Prostate gland (tissue), 2 donors: ENCODE data around the gene ZNF831. TPM values are rescaled to one million over a fixed set of nuclear protein-coding genes. Genes with fewer than 3 reads are reported as not detected.

Source experiments
- DNase-seq: peaks from one replicate; pipeline ENCODE4 v3.0.0-alpha.2; 2019; ENCODE audit warnings: low spot score
- H3K27ac ChIP-seq, 2 donors: fragments of 200-600 bp; sonication (generic); 2 replicates each; pipeline ENCODE4 v1.5.1; 2017 to 2019
- H3K27me3 ChIP-seq: fragments of 200-600 bp; sonication (generic); replicated peaks from 2 replicates; pipeline ENCODE4 v1.5.1; 2019; ENCODE audit not compliant: insufficient read depth
- H3K36me3 ChIP-seq, 2 donors: fragments of 200-600 bp; sonication (generic); 1 replicate in 1 of 2; 2 replicates in 1 of 2; pipeline versions ENCODE4 v1.5.1 to v1.8.1; 2017 to 2019
- H3K4me1 ChIP-seq: fragments of 200-600 bp; sonication (generic); replicated peaks from 2 replicates; pipeline ENCODE4 v1.5.1; 2019
- H3K4me3 ChIP-seq, 2 donors: fragments of 200-600 bp; sonication (generic); 2 replicates each; pipeline ENCODE4 v1.5.1; 2017 to 2019
- H3K9me3 ChIP-seq: fragments of 200-600 bp; sonication (generic); 2 replicates; pipeline ENCODE4 v1.5.1; 2017
- POLR2A ChIP-seq: fragments of 450-650 bp; IDR thresholded peaks from one replicate; pipeline ENCODE4 v1.6.1; 2016; ENCODE audit warnings: antibody characterized with exemption, mild to moderate bottlenecking
- POLR2AphosphoS5 ChIP-seq: sonication (generic); formaldehyde crosslinking; IDR thresholded peaks from one replicate; pipeline ENCODE4 v1.6.1; 2017; ENCODE audit warnings: antibody characterized with exemption
- WGBS: methylation state at CpG from one replicate; pipeline ENCODE4 v1.1.5; 2018; 5-methylcytosine and 5-hydroxymethylcytosine counted together
- intact Hi-C: fragments of 100-400 bp; cut with DNase I; formaldehyde crosslinking; loops from one replicate; pipeline ENCODE4 v1.14.2; 2022
- total RNA-seq, 2 donors: library from RNA; depleted of rRNA; stranded (reverse); fragments of >200 nt; gene quantifications; one replicate each; pipeline ENCODE4 v1.1.0, GENCODE V29; 2016
- TF ChIP-seq, protein P1 (sequence below), 4 experiments: fragments of 200-600 bp in 2 of 4; fragments of 450-650 bp in 2 of 4; sonication (generic) in 2 of 4; IDR thresholded peaks; 1 replicate in 3 of 4; 2 replicates in 1 of 4; pipeline ENCODE4 v1.5.1; 2016 to 2019; ENCODE audit warnings: antibody characterized with exemption in 4 of 4, mild to moderate bottlenecking in 2 of 4, moderate library complexity in 2 of 4

The ZNF831 gene
- total RNA-seq, 2 donors from 2014 or later: 0.46 to 1.1 TPM

GRCh38 chr20:59253325-59253724, 89.7 kb downstream of the ZNF831 start:
- no peak for DNase-seq
- no peak overlapping the region for H3K4me3 ChIP-seq
- no peaks in the 10 kb centered on the region for H3K36me3 ChIP-seq
- no peaks in the 10 kb centered on the region for H3K9me3 ChIP-seq
- no peak for TF ChIP-seq POLR2A
- no peak for TF ChIP-seq POLR2AphosphoS5
- TF ChIP-seq, protein P1, sequence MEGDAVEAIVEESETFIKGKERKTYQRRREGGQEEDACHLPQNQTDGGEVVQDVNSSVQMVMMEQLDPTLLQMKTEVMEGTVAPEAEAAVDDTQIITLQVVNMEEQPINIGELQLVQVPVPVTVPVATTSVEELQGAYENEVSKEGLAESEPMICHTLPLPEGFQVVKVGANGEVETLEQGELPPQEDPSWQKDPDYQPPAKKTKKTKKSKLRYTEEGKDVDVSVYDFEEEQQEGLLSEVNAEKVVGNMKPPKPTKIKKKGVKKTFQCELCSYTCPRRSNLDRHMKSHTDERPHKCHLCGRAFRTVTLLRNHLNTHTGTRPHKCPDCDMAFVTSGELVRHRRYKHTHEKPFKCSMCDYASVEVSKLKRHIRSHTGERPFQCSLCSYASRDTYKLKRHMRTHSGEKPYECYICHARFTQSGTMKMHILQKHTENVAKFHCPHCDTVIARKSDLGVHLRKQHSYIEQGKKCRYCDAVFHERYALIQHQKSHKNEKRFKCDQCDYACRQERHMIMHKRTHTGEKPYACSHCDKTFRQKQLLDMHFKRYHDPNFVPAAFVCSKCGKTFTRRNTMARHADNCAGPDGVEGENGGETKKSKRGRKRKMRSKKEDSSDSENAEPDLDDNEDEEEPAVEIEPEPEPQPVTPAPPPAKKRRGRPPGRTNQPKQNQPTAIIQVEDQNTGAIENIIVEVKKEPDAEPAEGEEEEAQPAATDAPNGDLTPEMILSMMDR (IDR thresholded peaks at IDR 0.05): no peak
- H3K27me3 ChIP-seq: no peaks in the 10 kb centered on the region
- intact Hi-C loops: no loop called here
- 74% methylated on average over 6 of the region's 6 CpGs for WGBS
- H3K4me1 ChIP-seq: no peaks in the 10 kb centered on the region
- no peak overlapping the region for H3K27ac ChIP-seq

DNA sequence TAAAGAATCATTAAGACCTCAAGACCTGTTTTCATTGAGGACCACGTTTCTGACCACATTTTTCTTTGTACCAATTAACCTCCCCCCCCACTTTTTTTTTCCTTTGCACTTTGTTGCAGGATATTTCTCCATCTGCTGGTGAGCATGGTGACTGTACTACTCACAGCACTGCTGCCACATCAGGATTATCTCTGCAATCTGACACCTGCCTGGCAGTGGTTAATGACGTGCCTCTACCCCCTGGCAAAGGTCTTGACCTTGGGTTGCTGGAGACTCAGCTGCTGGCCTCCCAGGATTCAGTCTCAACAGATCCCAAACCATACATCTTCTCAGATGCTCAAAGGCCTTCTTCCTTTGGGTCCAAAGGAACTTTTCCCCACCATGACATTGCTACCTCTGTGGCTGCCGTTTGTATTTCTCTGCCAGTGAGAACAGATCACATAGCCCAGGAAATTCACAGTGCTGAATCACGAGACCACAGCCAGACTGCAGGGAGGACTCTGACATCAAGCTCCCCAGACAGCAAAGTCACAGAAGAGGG, 90.2 kb downstream of the ZNF831 start:
- Histone ChIP-seq H3K9me3 (no peaks in the 10 kb centered on the region), H3K4me3 (no peak overlapping the region), H3K4me1 (no peaks in the 10 kb centered on the region), H3K27ac (no peak overlapping the region), H3K27me3 (no peaks in the 10 kb centered on the region), H3K36me3 (no peaks in the 10 kb centered on the region)
- TF ChIP-seq POLR2A (no peak), POLR2AphosphoS5 (no peak)
- TF ChIP-seq, protein P1 (IDR thresholded peaks at IDR 0.05): no peak
- WGBS: 37% methylated on average over 4 of the region's 4 CpGs
- intact Hi-C loops: no loop called here
- no peak for DNase-seq

DNA sequence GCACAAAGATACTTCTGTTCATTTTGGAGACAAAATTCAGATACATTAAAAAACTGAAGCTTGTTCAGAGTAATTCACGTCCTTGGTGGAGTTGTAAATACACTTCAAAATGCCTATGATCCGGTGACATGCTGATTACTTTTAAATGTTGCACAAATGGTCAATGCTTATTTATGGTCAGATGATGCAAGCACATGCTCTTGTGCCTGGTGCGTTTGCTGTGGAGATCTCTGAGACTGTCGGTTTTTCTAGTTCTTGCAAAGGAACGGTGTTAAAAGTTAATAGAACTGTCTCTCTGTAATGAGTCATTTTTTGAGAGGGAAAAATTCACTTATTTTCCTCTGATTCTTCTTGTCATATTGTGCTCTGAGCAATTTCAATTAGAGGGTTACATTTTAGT, 91.6 kb downstream of the ZNF831 start:
- no peaks in the 10 kb centered on the region for H3K4me1 ChIP-seq
- TF ChIP-seq POLR2AphosphoS5: no peak
- TF ChIP-seq, protein P1 (IDR thresholded peaks at IDR 0.05): no peak
- no peak for TF ChIP-seq POLR2A
- H3K36me3 ChIP-seq: no peaks in the 10 kb centered on the region
- DNase-seq: no peak
- 76% methylated on average over 5 of the region's 5 CpGs for WGBS
- H3K4me3 ChIP-seq: no peak overlapping the region
- intact Hi-C loops: no loop called here
- H3K9me3 ChIP-seq: no peaks in the 10 kb centered on the region
- H3K27me3 ChIP-seq: no peaks in the 10 kb centered on the region
- H3K27ac ChIP-seq: no peak overlapping the region

DNA sequence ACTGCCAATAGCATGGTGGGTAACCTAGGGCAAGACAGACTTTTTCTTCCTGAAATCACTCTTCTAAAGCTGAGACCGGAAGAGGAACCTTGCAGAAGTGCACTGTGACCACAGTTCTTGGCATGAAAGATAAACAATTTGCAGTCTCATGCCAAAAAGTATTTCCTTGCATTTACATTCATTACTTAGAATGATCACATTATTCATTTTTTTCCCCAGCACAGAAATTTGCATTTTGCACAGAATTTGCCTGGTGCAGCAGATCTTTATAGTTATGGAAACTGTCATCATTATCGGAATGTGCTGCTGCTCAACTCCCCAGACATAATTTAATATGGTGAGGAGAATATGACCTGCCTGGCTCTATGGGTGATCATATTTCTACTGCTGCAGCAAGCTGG, 94.6 kb downstream of the ZNF831 start:
- H3K4me3 ChIP-seq: no peak overlapping the region
- WGBS: 36% methylated on average over 2 of the region's 2 CpGs
- H3K27ac ChIP-seq: no peak overlapping the region
- no peaks in the 10 kb centered on the region for H3K9me3 ChIP-seq
- H3K27me3 ChIP-seq: no peaks in the 10 kb centered on the region
- no peaks in the 10 kb centered on the region for H3K36me3 ChIP-seq
- intact Hi-C loops: no loop called here
- DNase-seq: no peak
- no peaks in the 10 kb centered on the region for H3K4me1 ChIP-seq
- TF ChIP-seq POLR2A: no peak
- no peak for TF ChIP-seq POLR2AphosphoS5
- TF ChIP-seq, protein P1 (IDR thresholded peaks at IDR 0.05): no peak

GRCh38 chr20:59259946-59260345, 96.3 kb downstream of the ZNF831 start:
- intact Hi-C loops: no loop called here
- WGBS: 70% methylated on average over 2 of the region's 2 CpGs

More at GRCh38 chr20:59259946-59260345, 96.3 kb downstream of the ZNF831 start:
- no peak for DNase-seq
- Histone ChIP-seq H3K36me3 (no peaks in the 10 kb centered on the region), H3K27ac (no peak overlapping the region), H3K27me3 (no peaks in the 10 kb centered on the region), H3K4me3 (no peak overlapping the region), H3K4me1 (no peaks in the 10 kb centered on the region), H3K9me3 (no peaks in the 10 kb centered on the region)
- TF ChIP-seq, protein P1 (IDR thresholded peaks at IDR 0.05): no peak
- TF ChIP-seq POLR2A: no peak
- TF ChIP-seq POLR2AphosphoS5: no peak
